ENCODE measurements around the gene MUC5AC. TPM values are rescaled to one million over a fixed set of nuclear protein-coding genes. Genes with fewer than 3 reads are reported as not detected.

Gene MUC5AC
- total RNA-seq, 2 experiments from 2014 or later = not detected

DNA sequence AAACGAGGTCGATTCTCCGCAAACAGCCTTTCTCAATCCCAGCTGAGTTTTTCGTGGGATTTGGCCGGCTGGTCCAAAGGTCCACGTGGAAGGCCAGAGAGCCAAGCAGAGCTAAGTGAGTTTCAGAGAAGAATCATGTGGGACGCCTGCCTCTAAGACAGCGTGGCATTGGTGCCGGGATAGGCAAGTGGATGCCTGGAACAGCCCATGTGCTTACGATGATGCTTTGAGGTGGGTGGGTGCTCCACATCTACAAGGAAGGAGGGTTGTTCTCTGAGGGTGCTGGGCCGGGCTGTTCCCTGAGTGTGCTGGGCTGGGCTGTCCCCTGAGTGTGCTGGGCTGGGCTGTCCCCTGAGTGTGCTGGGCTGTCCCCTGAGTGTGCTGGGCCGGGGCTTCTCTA is 41.6 kb upstream of the MUC5AC start:
- no TSS peak for BruUV-seq (replicated peaks)
- Histone ChIP-seq H3K4me3 (ENCODE audit: low read depth, low read length, poor library complexity, severe bottlenecking) (no peak overlapping the region), H3K79me2 (ENCODE audit: insufficient read depth, low read depth, low read length) (no peaks in the 10 kb centered on the region), H3K4me1 (ENCODE audit: insufficient read depth, low read length, poor library complexity, severe bottlenecking) (no peaks in the 10 kb centered on the region), H3K9me2 (ENCODE audit: insufficient read depth, low read length) (no peaks in the 10 kb centered on the region), H3K9me3 (ENCODE audit: low read length) (no peaks in the 10 kb centered on the region), H2AFZ (ENCODE audit: low read length) (no peak overlapping the region), H3K27ac (ENCODE audit: low read depth, low read length, poor library complexity, severe bottlenecking) (no peak overlapping the region), H3K4me2 (ENCODE audit: low read length) (no peak overlapping the region), H3K36me3 (ENCODE audit: insufficient read depth, low read length) (no peaks in the 10 kb centered on the region), H4K20me1 (ENCODE audit: insufficient read depth, low read length) (no peaks in the 10 kb centered on the region)
- POLR2A ChIA-PET = no interaction called here
- DNase-seq (ENCODE audit: low spot score) = no peak
- intact Hi-C loops (cut with micrococcal nuclease; ENCODE audit: unreplicated experiment) = loop anchor here (10.0 kb wide), 1 partner anchor 399 kb away; no protein-coding TSS in a partner anchor
- CTCF ChIA-PET (ENCODE audit: unreplicated experiment) = no interaction called here
- TF ChIP-seq, protein P1, sequence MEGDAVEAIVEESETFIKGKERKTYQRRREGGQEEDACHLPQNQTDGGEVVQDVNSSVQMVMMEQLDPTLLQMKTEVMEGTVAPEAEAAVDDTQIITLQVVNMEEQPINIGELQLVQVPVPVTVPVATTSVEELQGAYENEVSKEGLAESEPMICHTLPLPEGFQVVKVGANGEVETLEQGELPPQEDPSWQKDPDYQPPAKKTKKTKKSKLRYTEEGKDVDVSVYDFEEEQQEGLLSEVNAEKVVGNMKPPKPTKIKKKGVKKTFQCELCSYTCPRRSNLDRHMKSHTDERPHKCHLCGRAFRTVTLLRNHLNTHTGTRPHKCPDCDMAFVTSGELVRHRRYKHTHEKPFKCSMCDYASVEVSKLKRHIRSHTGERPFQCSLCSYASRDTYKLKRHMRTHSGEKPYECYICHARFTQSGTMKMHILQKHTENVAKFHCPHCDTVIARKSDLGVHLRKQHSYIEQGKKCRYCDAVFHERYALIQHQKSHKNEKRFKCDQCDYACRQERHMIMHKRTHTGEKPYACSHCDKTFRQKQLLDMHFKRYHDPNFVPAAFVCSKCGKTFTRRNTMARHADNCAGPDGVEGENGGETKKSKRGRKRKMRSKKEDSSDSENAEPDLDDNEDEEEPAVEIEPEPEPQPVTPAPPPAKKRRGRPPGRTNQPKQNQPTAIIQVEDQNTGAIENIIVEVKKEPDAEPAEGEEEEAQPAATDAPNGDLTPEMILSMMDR (conservative IDR thresholded peaks at IDR 0.05; ENCODE audit: low read length) = no peak
- no peak for TF ChIP-seq EZH2phosphoT487 (IDR thresholded peaks at IDR 0.05; ENCODE audit: borderline replicate concordance, low read depth, low read length)

DNA sequence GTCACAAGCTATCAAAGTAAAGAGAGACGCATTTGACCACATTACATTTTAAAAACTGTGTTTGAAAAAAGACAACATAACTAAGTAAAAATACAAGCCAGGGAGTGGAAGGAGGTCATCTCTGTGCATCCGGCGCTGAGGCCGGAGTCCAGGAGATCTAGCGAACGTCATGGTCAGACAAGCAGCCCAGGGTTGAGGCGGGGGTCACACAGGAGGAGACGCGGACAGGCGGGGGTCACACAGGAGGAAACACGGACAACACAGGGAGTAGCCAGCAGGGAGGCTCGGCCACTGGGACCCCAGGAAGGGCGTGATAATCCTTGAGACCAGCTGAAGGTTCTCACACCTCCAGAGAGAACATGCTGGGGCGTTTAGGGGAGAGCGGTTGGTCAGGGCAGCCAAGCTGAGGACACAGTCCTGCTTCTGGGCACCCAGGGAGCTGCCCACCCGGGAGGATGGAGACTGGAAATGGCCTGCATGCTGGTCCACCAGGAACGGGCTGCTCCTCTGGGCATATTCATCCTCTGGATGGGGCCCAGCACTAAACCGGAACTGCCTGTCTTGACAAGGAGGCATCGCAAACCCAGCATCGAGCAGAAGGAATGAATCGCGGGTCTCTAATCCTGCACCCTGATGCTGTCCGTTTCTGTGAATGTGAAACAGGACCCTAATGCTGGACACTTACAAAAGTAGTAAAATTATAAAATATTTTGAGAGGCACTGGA is 40.9 kb upstream of the MUC5AC start:
- Histone ChIP-seq H3K9me2 (ENCODE audit: insufficient read depth, low read length) (no peaks in the 10 kb centered on the region), H3K4me2 (ENCODE audit: low read length) (no peak overlapping the region), H3K4me1 (ENCODE audit: insufficient read depth, low read length, poor library complexity, severe bottlenecking) (no peaks in the 10 kb centered on the region), H3K4me3 (ENCODE audit: low read depth, low read length, poor library complexity, severe bottlenecking) (no peak overlapping the region), H3K9me3 (ENCODE audit: low read length) (no peaks in the 10 kb centered on the region), H4K20me1 (ENCODE audit: insufficient read depth, low read length) (no peaks in the 10 kb centered on the region), H3K27ac (ENCODE audit: low read depth, low read length, poor library complexity, severe bottlenecking) (no peak overlapping the region), H2AFZ (ENCODE audit: low read length) (no peak overlapping the region), H3K36me3 (ENCODE audit: insufficient read depth, low read length) (no peaks in the 10 kb centered on the region), H3K79me2 (ENCODE audit: insufficient read depth, low read depth, low read length) (no peaks in the 10 kb centered on the region)
- no peak for DNase-seq (ENCODE audit: low spot score)
- intact Hi-C loops (cut with micrococcal nuclease; ENCODE audit: unreplicated experiment) = loop anchor here (10.0 kb wide), 1 partner anchor 398 kb away; no protein-coding TSS in a partner anchor
- ChIA-PET POLR2A (no interaction called here), CTCF (ENCODE audit: unreplicated experiment) (no interaction called here)
- TF ChIP-seq EZH2phosphoT487 (IDR thresholded peaks at IDR 0.05; ENCODE audit: borderline replicate concordance, low read depth, low read length) = no peak
- TF ChIP-seq, protein P1 (conservative IDR thresholded peaks at IDR 0.05; ENCODE audit: low read length) = no peak
- BruUV-seq (replicated peaks) = no TSS peak

DNA sequence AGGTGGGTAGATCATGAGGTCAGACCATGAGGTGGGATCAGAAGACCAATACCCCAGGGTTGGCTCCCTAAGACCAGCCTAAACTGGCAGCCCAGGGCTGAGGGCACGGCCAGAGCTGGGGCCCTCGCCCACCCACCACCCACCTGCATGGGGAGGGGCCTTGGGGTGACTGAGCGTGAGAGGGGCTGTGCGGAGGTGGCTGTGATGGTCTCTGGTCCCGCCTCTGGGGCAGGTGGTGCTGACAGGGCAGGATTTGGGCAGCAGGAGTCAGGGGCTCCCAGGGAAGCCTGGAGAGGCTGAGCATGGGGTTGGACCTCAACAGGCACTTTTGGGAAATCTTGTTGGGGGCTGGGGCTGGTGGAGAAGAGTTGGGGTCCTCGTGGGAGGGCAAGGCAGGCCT is 39.8 kb upstream of the MUC5AC start:
- POLR2A ChIA-PET = no interaction called here
- no peak overlapping the region for H3K4me2 ChIP-seq (ENCODE audit: low read length)
- no peak for DNase-seq (ENCODE audit: low spot score)
- CTCF ChIA-PET (ENCODE audit: unreplicated experiment) = no interaction called here
- no peak for TF ChIP-seq EZH2phosphoT487 (IDR thresholded peaks at IDR 0.05; ENCODE audit: borderline replicate concordance, low read depth, low read length)
- TF ChIP-seq, protein P1 (conservative IDR thresholded peaks at IDR 0.05; ENCODE audit: low read length) = no peak
- H3K9me2 ChIP-seq (ENCODE audit: insufficient read depth, low read length) = no peaks in the 10 kb centered on the region
- H3K9me3 ChIP-seq (ENCODE audit: low read length) = no peaks in the 10 kb centered on the region
- no peak overlapping the region for H3K27ac ChIP-seq (ENCODE audit: low read depth, low read length, poor library complexity, severe bottlenecking)
- no peaks in the 10 kb centered on the region for H4K20me1 ChIP-seq (ENCODE audit: insufficient read depth, low read length)
- intact Hi-C loops (cut with micrococcal nuclease; ENCODE audit: unreplicated experiment) = loop anchor here (10.0 kb wide), 1 partner anchor 397 kb away; no protein-coding TSS in a partner anchor
- H3K79me2 ChIP-seq (ENCODE audit: insufficient read depth, low read depth, low read length) = no peaks in the 10 kb centered on the region
- BruUV-seq (replicated peaks) = no TSS peak
- H3K36me3 ChIP-seq (ENCODE audit: insufficient read depth, low read length) = no peaks in the 10 kb centered on the region
- H2AFZ ChIP-seq (ENCODE audit: low read length) = no peak overlapping the region
- H3K4me1 ChIP-seq (ENCODE audit: insufficient read depth, low read length, poor library complexity, severe bottlenecking) = no peaks in the 10 kb centered on the region
- no peak overlapping the region for H3K4me3 ChIP-seq (ENCODE audit: low read depth, low read length, poor library complexity, severe bottlenecking)

All from OCI-LY7 (cell line).